BLaER1 (cell line): ENCODE measurements around the gene ZAP70.

Experiments used
- H3K27ac ChIP-seq: shearing (Covaris generic); formaldehyde crosslinking; 2 replicates; pipeline ENCODE4 v1.8.1; 2022
- H3K27me3 ChIP-seq: shearing (Covaris generic); formaldehyde crosslinking; 2 replicates; pipeline ENCODE4 v1.8.1; 2022
- H3K36me3 ChIP-seq: shearing (Covaris generic); formaldehyde crosslinking; 2 replicates; pipeline ENCODE4 v1.8.1; 2022
- H3K4me1 ChIP-seq: shearing (Covaris generic); formaldehyde crosslinking; 2 replicates; pipeline ENCODE4 v1.8.1; 2022
- H3K4me2 ChIP-seq: shearing (Covaris generic); formaldehyde crosslinking; 2 replicates; pipeline ENCODE4 v1.8.1; 2022
- H3K4me3 ChIP-seq: shearing (Covaris generic); formaldehyde crosslinking; 2 replicates; pipeline ENCODE4 v1.8.1; 2022
- H3K9ac ChIP-seq: shearing (Covaris generic); formaldehyde crosslinking; 2 replicates; pipeline ENCODE4 v1.8.1; 2022
- H3K9me3 ChIP-seq: shearing (Covaris generic); formaldehyde crosslinking; 2 replicates; pipeline ENCODE4 v1.8.1; 2022
- H4K20me1 ChIP-seq: shearing (Covaris generic); formaldehyde crosslinking; 2 replicates; pipeline ENCODE4 v1.8.1; 2022
- Cebpa-rat ChIP-seq: shearing (Covaris generic); IDR thresholded peaks from 2 replicates; pipeline ENCODE4 v1.8.1; 2022

Gene ZAP70

GRCh38 chr2:97757062-97757461 lies 43.7 kb downstream of the ZAP70 start:
- Histone ChIP-seq H3K4me3 (no peak overlapping the region), H3K36me3 (peaks cover 52% of the 10 kb centered on the region), H3K27me3 (no peaks in the 10 kb centered on the region), H3K9ac (no peak overlapping the region), H3K9me3 (no peaks in the 10 kb centered on the region), H4K20me1 (no peaks in the 10 kb centered on the region), H3K4me2 (no peak overlapping the region), H3K4me1 (peaks cover 76% of the 10 kb centered on the region), H3K27ac (no peak overlapping the region)
- no peak for TF ChIP-seq Cebpa-rat

- H3K4me1 ChIP-seq: peaks cover 69% of the 10 kb centered on the region
- no peak overlapping the region for H3K4me2 ChIP-seq
- no peak overlapping the region for H3K4me3 ChIP-seq
- no peak overlapping the region for H3K9ac ChIP-seq
- H3K9me3 ChIP-seq: no peaks in the 10 kb centered on the region
- no peaks in the 10 kb centered on the region for H4K20me1 ChIP-seq
- H3K27me3 ChIP-seq: no peaks in the 10 kb centered on the region
- H3K27ac ChIP-seq: peak overlapping the region; percentile 31; the same call in 1 of the 2 replicates
- no peak for TF ChIP-seq Cebpa-rat
- peaks cover 64% of the 10 kb centered on the region for H3K36me3 ChIP-seq
Observed at GRCh38 chr2:97758131-97758705, 44.8 kb downstream of the ZAP70 start.

- peak overlapping the region; percentile 46; the same call in 1 of the 2 replicates for H3K27ac ChIP-seq
- peaks cover 81% of the 10 kb centered on the region for H3K36me3 ChIP-seq
- H3K4me2 ChIP-seq: peak overlapping the region; percentile 76
- H3K27me3 ChIP-seq: no peaks in the 10 kb centered on the region
- H3K9me3 ChIP-seq: no peaks in the 10 kb centered on the region
- TF ChIP-seq Cebpa-rat: no peak
- H4K20me1 ChIP-seq: no peaks in the 10 kb centered on the region
- H3K4me3 ChIP-seq: no peak overlapping the region
- no peak overlapping the region for H3K9ac ChIP-seq
- H3K4me1 ChIP-seq: peaks cover 59% of the 10 kb centered on the region
Observed at GRCh38 chr2:97759727-97760407, 46.5 kb downstream of the ZAP70 start.

- peak overlapping the region; percentile 23; the same call in 1 of the 2 replicates for H3K4me3 ChIP-seq
- no peaks in the 10 kb centered on the region for H4K20me1 ChIP-seq
- no peak for TF ChIP-seq Cebpa-rat
- no peaks in the 10 kb centered on the region for H3K27me3 ChIP-seq
- H3K9ac ChIP-seq: peak overlapping the region; percentile 22; the same call in 1 of the 2 replicates
- peaks cover 59% of the 10 kb centered on the region for H3K4me1 ChIP-seq
- H3K36me3 ChIP-seq: peaks cover 88% of the 10 kb centered on the region
- H3K9me3 ChIP-seq: no peaks in the 10 kb centered on the region
- H3K27ac ChIP-seq: peak overlapping the region; percentile 62
- peak overlapping the region; percentile 76 for H3K4me2 ChIP-seq
Observed at GRCh38 chr2:97760480-97761049, 47.2 kb downstream of the ZAP70 start.

GRCh38 chr2:97761192-97761591 lies 47.8 kb downstream of the ZAP70 start:
- Histone ChIP-seq H3K27me3 (no peaks in the 10 kb centered on the region), H3K27ac (peak overlapping the region; percentile 62), H3K9me3 (no peaks in the 10 kb centered on the region), H3K4me2 (peak overlapping the region; percentile 76), H3K4me3 (peak overlapping the region; percentile 23; the same call in 1 of the 2 replicates), H3K4me1 (peaks cover 59% of the 10 kb centered on the region), H4K20me1 (no peaks in the 10 kb centered on the region), H3K36me3 (peaks cover 88% of the 10 kb centered on the region), H3K9ac (peak overlapping the region; percentile 22; the same call in 1 of the 2 replicates)
- no peak for TF ChIP-seq Cebpa-rat

- Histone ChIP-seq H3K4me1 (peaks cover 79% of the 10 kb centered on the region), H3K27ac (no peak overlapping the region), H3K36me3 (peaks cover 73% of the 10 kb centered on the region), H3K27me3 (no peaks in the 10 kb centered on the region), H4K20me1 (no peaks in the 10 kb centered on the region), H3K4me2 (no peak overlapping the region), H3K9ac (no peak overlapping the region), H3K4me3 (no peak overlapping the region), H3K9me3 (no peaks in the 10 kb centered on the region)
- no peak for TF ChIP-seq Cebpa-rat
Observed at GRCh38 chr2:97763176-97763845, 49.9 kb downstream of the ZAP70 start.

GRCh38 chr2:97764559-97765263 lies 51.3 kb downstream of the ZAP70 start:
- no peak overlapping the region for H3K9ac ChIP-seq
- H4K20me1 ChIP-seq: no peaks in the 10 kb centered on the region
- peak overlapping the region; percentile 70; the same call in 1 of the 2 replicates for H3K4me2 ChIP-seq
- peaks cover 59% of the 10 kb centered on the region for H3K36me3 ChIP-seq
- TF ChIP-seq Cebpa-rat: no peak
- no peak overlapping the region for H3K4me3 ChIP-seq
- H3K27ac ChIP-seq: no peak overlapping the region
- H3K4me1 ChIP-seq: peaks cover 83% of the 10 kb centered on the region
- no peaks in the 10 kb centered on the region for H3K27me3 ChIP-seq
- no peaks in the 10 kb centered on the region for H3K9me3 ChIP-seq

- H3K4me2 ChIP-seq: peak overlapping the region; percentile 70
- no peak for TF ChIP-seq Cebpa-rat
- H3K36me3 ChIP-seq: peaks cover 47% of the 10 kb centered on the region
- no peaks in the 10 kb centered on the region for H4K20me1 ChIP-seq
- no peak overlapping the region for H3K9ac ChIP-seq
- no peaks in the 10 kb centered on the region for H3K9me3 ChIP-seq
- H3K27ac ChIP-seq: 0 out of 2 replicates have a peak overlapping the region, but pooled peaks have one; percentile 14
- H3K27me3 ChIP-seq: no peaks in the 10 kb centered on the region
- no peak overlapping the region for H3K4me3 ChIP-seq
- H3K4me1 ChIP-seq: peaks cover 72% of the 10 kb centered on the region
Observed at GRCh38 chr2:97765933-97766332, 52.6 kb downstream of the ZAP70 start.

- H3K4me3 ChIP-seq: no peak overlapping the region
- no peak for TF ChIP-seq Cebpa-rat
- H4K20me1 ChIP-seq: no peaks in the 10 kb centered on the region
- H3K9me3 ChIP-seq: no peaks in the 10 kb centered on the region
- peak overlapping the region; percentile 70 for H3K4me2 ChIP-seq
- peaks cover 48% of the 10 kb centered on the region for H3K36me3 ChIP-seq
- H3K4me1 ChIP-seq: peaks cover 69% of the 10 kb centered on the region
- H3K27me3 ChIP-seq: no peaks in the 10 kb centered on the region
- H3K27ac ChIP-seq: no peak overlapping the region
- H3K9ac ChIP-seq: no peak overlapping the region
Observed at GRCh38 chr2:97766567-97766966, 53.2 kb downstream of the ZAP70 start.
